OCI-LY7 (cell line): ENCODE results near the gene PARD3B. TPM values are rescaled to one million over a fixed set of nuclear protein-coding genes. Genes with fewer than 3 reads are reported as not detected.

Source experiments
- BruUV-seq: library from RNA; stranded (reverse); fragments of 400-500 nt; replicated peaks from 2 replicates; lab custom pipeline; 2021; lab: Mats Ljungman, UMichigan
- CTCF ChIA-PET: fragments of 300-600 bp; sonication (Branson Sonifier 250); formaldehyde crosslinking; loops from one replicate; lab custom pipeline; 2022; ENCODE audit warnings: antibody characterized with exemption; ENCODE audit not compliant: unreplicated experiment; lab: Charles Lee
- POLR2A ChIA-PET: fragments of 300-600 bp; sonication (Branson Sonifier 250); formaldehyde crosslinking; loops from one replicate; lab custom pipeline; 2022; ENCODE audit warnings: antibody characterized with exemption; lab: Charles Lee
- DNase-seq: peaks from one replicate; pipeline ENCODE4 v3.0.0-alpha.2; 2015; ENCODE audit warnings: low spot score
- H2AFZ ChIP-seq: fragments of 200-600 bp; sonication (generic), shearing (Covaris generic); 2 replicates; pipeline ENCODE4 v1.6.1; 2014; ENCODE audit warnings: mild to moderate bottlenecking, antibody characterized with exemption, low read length, moderate library complexity
- H3K27ac ChIP-seq: fragments of 200-600 bp; sonication (generic); 2 replicates; pipeline ENCODE4 v1.5.1; 2014; ENCODE audit warnings: mixed run types, low read depth, mild to moderate bottlenecking, moderate library complexity, low read length, inconsistent platforms; ENCODE audit not compliant: poor library complexity, severe bottlenecking
- H3K36me3 ChIP-seq: fragments of 200-600 bp; sonication (generic); 2 replicates; pipeline ENCODE4 v1.6.1; 2014; ENCODE audit warnings: mild to moderate bottlenecking, antibody characterized with exemption, low read length, moderate library complexity, mixed read lengths; ENCODE audit not compliant: insufficient read depth
- H3K4me1 ChIP-seq: fragments of 200-600 bp; sonication (generic); 2 replicates; pipeline ENCODE4 v1.5.1; 2014; ENCODE audit warnings: mild to moderate bottlenecking, low read length; ENCODE audit not compliant: insufficient read depth, poor library complexity, severe bottlenecking
- H3K4me2 ChIP-seq: fragments of 200-600 bp; sonication (generic); 2 replicates; pipeline ENCODE4 v1.6.1; 2014; ENCODE audit warnings: mild to moderate bottlenecking, low read length
- H3K4me3 ChIP-seq: fragments of 200-600 bp; sonication (generic); 2 replicates; pipeline ENCODE4 v1.5.1; 2014; ENCODE audit warnings: mild to moderate bottlenecking, low read depth, low read length; ENCODE audit not compliant: poor library complexity, severe bottlenecking
- H3K79me2 ChIP-seq: fragments of 200-600 bp; sonication (generic); 2 replicates; pipeline ENCODE4 v1.6.1; 2016; ENCODE audit warnings: low read depth, mild to moderate bottlenecking, low read length, moderate library complexity, mixed read lengths; ENCODE audit not compliant: insufficient read depth
- H3K9me2 ChIP-seq: fragments of 200-600 bp; sonication (generic); 2 replicates; pipeline ENCODE4 v1.6.1; 2016; ENCODE audit warnings: mild to moderate bottlenecking, low read length, mixed read lengths; ENCODE audit not compliant: insufficient read depth
- H3K9me3 ChIP-seq: fragments of 200-600 bp; sonication (generic); 2 replicates; pipeline ENCODE4 v1.6.1; 2014; ENCODE audit warnings: mild to moderate bottlenecking, mixed run types, low read length, mixed read lengths
- H4K20me1 ChIP-seq: fragments of 200-600 bp; sonication (generic); 2 replicates; pipeline ENCODE4 v1.6.1; 2014; ENCODE audit warnings: mild to moderate bottlenecking, antibody characterized with exemption, low read length, moderate library complexity, mixed read lengths; ENCODE audit not compliant: insufficient read depth
- EZH2phosphoT487 ChIP-seq: fragments of 200-600 bp; sonication (generic); IDR thresholded peaks from 2 replicates; pipeline ENCODE4 v1.6.1; 2018; ENCODE audit warnings: low read depth, borderline replicate concordance, mild to moderate bottlenecking, mixed run types, antibody characterized with exemption, low read length, moderate library complexity, mixed read lengths
- intact Hi-C: fragments of 100-400 bp; cut with micrococcal nuclease; formaldehyde crosslinking; loops from one replicate; pipeline ENCODE4 v1.10.0; 2022; ENCODE audit not compliant: unreplicated experiment
- total RNA-seq, 2 experiments: library from RNA; depleted of rRNA in 1 of 2; stranded (reverse); fragments of >200 nt in 1 of 2; shearing (Covaris generic) in 1 of 2; gene quantifications; 2 replicates each; pipeline ENCODE4 v1.2.3, GENCODE V29; 2014 to 2022
- TF ChIP-seq, protein P1 (sequence below): fragments of 200-600 bp; sonication (generic); conservative IDR thresholded peaks from 2 replicates; pipeline ENCODE4 v1.5.1; 2014; ENCODE audit warnings: mild to moderate bottlenecking, antibody characterized with exemption, low read length, moderate library complexity, mixed read lengths

The PARD3B gene
- total RNA-seq, 2 experiments from 2014 or later, result not detected

- POLR2A ChIA-PET, result interaction anchor here (0.6 kb wide), 1 partner anchor 35 kb away, joined by 3 read pairs; no protein-coding TSS in a partner anchor
- no peak for DNase-seq
- no peaks in the 10 kb centered on the region for H3K9me3 ChIP-seq
- no peak overlapping the region for H3K27ac ChIP-seq
- BruUV-seq, result no TSS peak
- no peak overlapping the region for H2AFZ ChIP-seq
- H3K79me2 ChIP-seq, result no peaks in the 10 kb centered on the region
- CTCF ChIA-PET, result no interaction called here
- no peaks in the 10 kb centered on the region for H3K4me1 ChIP-seq
- TF ChIP-seq, protein P1, sequence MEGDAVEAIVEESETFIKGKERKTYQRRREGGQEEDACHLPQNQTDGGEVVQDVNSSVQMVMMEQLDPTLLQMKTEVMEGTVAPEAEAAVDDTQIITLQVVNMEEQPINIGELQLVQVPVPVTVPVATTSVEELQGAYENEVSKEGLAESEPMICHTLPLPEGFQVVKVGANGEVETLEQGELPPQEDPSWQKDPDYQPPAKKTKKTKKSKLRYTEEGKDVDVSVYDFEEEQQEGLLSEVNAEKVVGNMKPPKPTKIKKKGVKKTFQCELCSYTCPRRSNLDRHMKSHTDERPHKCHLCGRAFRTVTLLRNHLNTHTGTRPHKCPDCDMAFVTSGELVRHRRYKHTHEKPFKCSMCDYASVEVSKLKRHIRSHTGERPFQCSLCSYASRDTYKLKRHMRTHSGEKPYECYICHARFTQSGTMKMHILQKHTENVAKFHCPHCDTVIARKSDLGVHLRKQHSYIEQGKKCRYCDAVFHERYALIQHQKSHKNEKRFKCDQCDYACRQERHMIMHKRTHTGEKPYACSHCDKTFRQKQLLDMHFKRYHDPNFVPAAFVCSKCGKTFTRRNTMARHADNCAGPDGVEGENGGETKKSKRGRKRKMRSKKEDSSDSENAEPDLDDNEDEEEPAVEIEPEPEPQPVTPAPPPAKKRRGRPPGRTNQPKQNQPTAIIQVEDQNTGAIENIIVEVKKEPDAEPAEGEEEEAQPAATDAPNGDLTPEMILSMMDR, result no peak
- no peak for TF ChIP-seq EZH2phosphoT487
- intact Hi-C loops, result no loop called here
- H3K4me2 ChIP-seq, result no peak overlapping the region
- no peaks in the 10 kb centered on the region for H3K9me2 ChIP-seq
- no peak overlapping the region for H3K4me3 ChIP-seq
- H4K20me1 ChIP-seq, result no peaks in the 10 kb centered on the region
- no peaks in the 10 kb centered on the region for H3K36me3 ChIP-seq
These were observed 1091.5 kb downstream of the PARD3B start for GRCh38 chr2:205636549-205637319.

GRCh38 chr2:205637320-205637602, 1092.0 kb downstream of the PARD3B start:
- Histone ChIP-seq H3K9me3 (no peaks in the 10 kb centered on the region), H3K9me2 (no peaks in the 10 kb centered on the region), H3K36me3 (no peaks in the 10 kb centered on the region), H3K4me1 (no peaks in the 10 kb centered on the region), H4K20me1 (no peaks in the 10 kb centered on the region), H3K27ac (no peak overlapping the region), H3K79me2 (no peaks in the 10 kb centered on the region), H3K4me2 (no peak overlapping the region), H2AFZ (no peak overlapping the region), H3K4me3 (no peak overlapping the region)
- intact Hi-C loops, result no loop called here
- CTCF ChIA-PET, result no interaction called here
- BruUV-seq, result no TSS peak
- POLR2A ChIA-PET, result no interaction called here
- TF ChIP-seq EZH2phosphoT487, result no peak
- TF ChIP-seq, protein P1, result no peak
- DNase-seq, result no peak

DNA sequence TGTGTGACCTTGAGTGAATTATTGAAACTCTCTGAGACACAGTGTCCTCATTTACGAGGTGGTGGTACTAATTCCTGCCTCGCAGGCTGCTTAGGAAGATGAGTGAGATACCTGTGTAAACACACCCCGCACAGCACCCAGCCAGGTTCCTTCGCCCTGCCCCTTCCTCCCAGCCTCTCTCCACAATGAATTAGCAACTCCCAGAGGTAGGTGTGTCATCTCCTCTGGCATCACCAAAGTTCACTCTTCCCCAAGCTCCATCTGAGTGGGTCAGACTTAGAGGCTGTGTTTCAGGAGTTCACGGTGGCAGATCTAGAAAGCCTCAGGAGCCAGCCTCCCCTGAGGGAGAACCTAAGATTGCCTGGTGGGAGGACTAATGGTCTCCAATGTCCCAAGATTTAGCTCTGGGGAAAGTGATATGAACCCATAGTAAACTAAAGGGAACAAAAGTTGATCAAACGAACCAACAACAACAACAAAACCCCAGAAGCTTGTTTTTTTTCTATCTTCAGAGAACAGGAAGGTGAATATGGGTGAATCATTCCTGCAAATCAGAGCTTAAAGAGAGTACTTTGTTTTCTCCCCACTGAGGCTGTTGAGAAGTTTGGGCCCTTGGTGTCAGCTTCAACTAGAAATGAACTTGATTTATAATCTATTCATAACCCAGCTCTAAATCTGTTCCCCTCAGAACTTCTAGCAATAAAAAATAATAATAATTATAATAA, 1092.7 kb downstream of the PARD3B start:
- no peak overlapping the region for H3K4me2 ChIP-seq
- H3K4me1 ChIP-seq, result no peaks in the 10 kb centered on the region
- CTCF ChIA-PET, result no interaction called here
- H2AFZ ChIP-seq, result no peak overlapping the region
- no peaks in the 10 kb centered on the region for H4K20me1 ChIP-seq
- POLR2A ChIA-PET, result interaction anchor here (0.8 to 1.1 kb wide), 2 partner anchors 13 to 197 kb away, joined by 3 to 4 read pairs; no protein-coding TSS in a partner anchor
- no peaks in the 10 kb centered on the region for H3K9me3 ChIP-seq
- H3K36me3 ChIP-seq, result no peaks in the 10 kb centered on the region
- DNase-seq, result no peak
- intact Hi-C loops, result no loop called here
- BruUV-seq, result no TSS peak
- no peaks in the 10 kb centered on the region for H3K9me2 ChIP-seq
- TF ChIP-seq, protein P1, result no peak
- no peak for TF ChIP-seq EZH2phosphoT487
- H3K79me2 ChIP-seq, result no peaks in the 10 kb centered on the region
- H3K4me3 ChIP-seq, result no peak overlapping the region
- no peak overlapping the region for H3K27ac ChIP-seq
